OCI-M1 (cell line): ENCODE results near the gene RALGAPA2.

Experiments
- DNase-seq: peaks from one replicate; lab custom pipeline; 2025; lab: John Stamatoyannopoulos, UW

RALGAPA2 gene

GRCh38 chr20:20683481-20684321 is 28.7 kb downstream of the RALGAPA2 start:
- DNase-seq: peak; percentile 51

GRCh38 chr20:20683020-20683419 is 29.4 kb downstream of the RALGAPA2 start:
- DNase-seq: no peak

GRCh38 chr20:20680991-20681508 is 31.4 kb downstream of the RALGAPA2 start:
- peak; percentile 88 for DNase-seq

GRCh38 chr20:20679316-20679715 is 33.1 kb downstream of the RALGAPA2 start:
- no peak for DNase-seq

GRCh38 chr20:20677186-20677585 is 35.3 kb downstream of the RALGAPA2 start:
- no peak for DNase-seq

- DNase-seq: peak; percentile 86
Measured at GRCh38 chr20:20668639-20669038, 43.8 kb downstream of the RALGAPA2 start.

- DNase-seq: no peak
Measured at GRCh38 chr20:20666359-20666758, 46.1 kb downstream of the RALGAPA2 start.

- peak; percentile 56 for DNase-seq
Measured at GRCh38 chr20:20665606-20666332, 46.7 kb downstream of the RALGAPA2 start.

- DNase-seq: peak; percentile 70
Measured at GRCh38 chr20:20664795-20665589, 47.5 kb downstream of the RALGAPA2 start.

- DNase-seq: no peak
Measured at GRCh38 chr20:20663841-20664240, 48.6 kb downstream of the RALGAPA2 start.

- DNase-seq: no peak
Measured at GRCh38 chr20:20658871-20659431, 53.5 kb downstream of the RALGAPA2 start.

- no peak for DNase-seq
Measured at GRCh38 chr20:20658123-20658522, 54.3 kb downstream of the RALGAPA2 start.

- no peak for DNase-seq
Measured at GRCh38 chr20:20657092-20657491, 55.4 kb downstream of the RALGAPA2 start.

- DNase-seq: no peak
Measured at GRCh38 chr20:20655883-20656282, 56.6 kb downstream of the RALGAPA2 start.

- no peak for DNase-seq
Measured at GRCh38 chr20:20649945-20650344, 62.5 kb downstream of the RALGAPA2 start.

- no peak for DNase-seq
Measured at GRCh38 chr20:20643927-20644326, 68.5 kb downstream of the RALGAPA2 start.

GRCh38 chr20:20641783-20642182 is 70.7 kb downstream of the RALGAPA2 start:
- no peak for DNase-seq

GRCh38 chr20:20638878-20639277 is 73.6 kb downstream of the RALGAPA2 start:
- DNase-seq: peak; percentile 42

- peak; percentile 68 for DNase-seq
Measured at GRCh38 chr20:20637998-20638725, 74.3 kb downstream of the RALGAPA2 start.

- DNase-seq: peak; percentile 2
Measured at GRCh38 chr20:20635006-20635405, 77.4 kb downstream of the RALGAPA2 start.

GRCh38 chr20:20632644-20633043 is 79.8 kb downstream of the RALGAPA2 start:
- DNase-seq: no peak
